AG10803 (cell line): ENCODE results near the gene UBR2.

Experiments
- DNase-seq: peaks from one replicate; pipeline ENCODE4 v3.0.0; 2010; ENCODE audit warnings: low read depth
- H3K4me3 ChIP-seq: 2 replicates; pipeline ENCODE4 v1.5.1; 2011; ENCODE audit warnings: mild to moderate bottlenecking, low read length, control low read depth
- TF ChIP-seq, protein P1 (sequence below): conservative IDR thresholded peaks from 2 replicates; pipeline ENCODE4 v1.5.1; 2011; ENCODE audit warnings: mild to moderate bottlenecking, low read length, control low read depth, inconsistent platforms

Gene UBR2

DNA sequence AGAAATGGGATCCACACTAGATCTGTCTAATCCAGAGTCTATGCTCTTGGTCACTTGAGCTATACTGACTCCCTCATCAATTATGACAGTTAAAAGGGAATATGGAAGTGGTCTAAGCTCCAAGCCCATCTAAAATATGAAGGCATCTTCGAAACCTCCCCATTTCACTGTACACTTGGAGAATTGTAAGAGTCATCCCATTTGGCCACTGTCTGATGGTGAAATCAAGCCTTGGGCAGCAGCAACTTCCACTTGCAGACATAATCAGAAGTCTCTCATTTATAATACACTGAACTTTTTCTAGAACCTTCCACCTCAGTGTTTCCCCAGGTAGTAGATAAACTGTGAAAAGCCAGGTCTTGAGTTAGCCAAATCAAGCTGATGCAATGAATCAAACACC lies 26.3 kb upstream of the UBR2 start:
- H3K4me3 ChIP-seq, result no peak overlapping the region
- DNase-seq, result no peak
- TF ChIP-seq, protein P1, sequence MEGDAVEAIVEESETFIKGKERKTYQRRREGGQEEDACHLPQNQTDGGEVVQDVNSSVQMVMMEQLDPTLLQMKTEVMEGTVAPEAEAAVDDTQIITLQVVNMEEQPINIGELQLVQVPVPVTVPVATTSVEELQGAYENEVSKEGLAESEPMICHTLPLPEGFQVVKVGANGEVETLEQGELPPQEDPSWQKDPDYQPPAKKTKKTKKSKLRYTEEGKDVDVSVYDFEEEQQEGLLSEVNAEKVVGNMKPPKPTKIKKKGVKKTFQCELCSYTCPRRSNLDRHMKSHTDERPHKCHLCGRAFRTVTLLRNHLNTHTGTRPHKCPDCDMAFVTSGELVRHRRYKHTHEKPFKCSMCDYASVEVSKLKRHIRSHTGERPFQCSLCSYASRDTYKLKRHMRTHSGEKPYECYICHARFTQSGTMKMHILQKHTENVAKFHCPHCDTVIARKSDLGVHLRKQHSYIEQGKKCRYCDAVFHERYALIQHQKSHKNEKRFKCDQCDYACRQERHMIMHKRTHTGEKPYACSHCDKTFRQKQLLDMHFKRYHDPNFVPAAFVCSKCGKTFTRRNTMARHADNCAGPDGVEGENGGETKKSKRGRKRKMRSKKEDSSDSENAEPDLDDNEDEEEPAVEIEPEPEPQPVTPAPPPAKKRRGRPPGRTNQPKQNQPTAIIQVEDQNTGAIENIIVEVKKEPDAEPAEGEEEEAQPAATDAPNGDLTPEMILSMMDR, result no peak

DNA sequence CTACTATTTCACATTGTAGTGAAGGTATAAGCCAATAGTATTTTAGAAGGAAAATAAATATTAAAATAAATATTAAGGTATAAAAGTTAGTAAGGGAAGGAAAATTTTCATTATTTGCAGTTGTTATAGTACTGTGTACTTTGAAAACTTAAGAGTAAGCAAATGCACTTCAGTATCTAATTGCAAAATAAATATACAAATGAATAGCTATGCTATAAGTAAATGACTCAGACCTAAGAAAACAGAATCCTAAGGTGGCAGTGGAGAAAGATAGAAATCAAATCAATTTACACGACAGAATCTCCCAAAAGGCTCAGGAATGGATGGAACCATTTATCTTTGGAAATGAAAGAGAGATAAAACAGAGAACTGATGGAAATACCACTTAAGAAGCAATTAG lies 24.7 kb upstream of the UBR2 start:
- TF ChIP-seq, protein P1, result no peak
- H3K4me3 ChIP-seq, result no peak overlapping the region
- DNase-seq, result no peak

DNA sequence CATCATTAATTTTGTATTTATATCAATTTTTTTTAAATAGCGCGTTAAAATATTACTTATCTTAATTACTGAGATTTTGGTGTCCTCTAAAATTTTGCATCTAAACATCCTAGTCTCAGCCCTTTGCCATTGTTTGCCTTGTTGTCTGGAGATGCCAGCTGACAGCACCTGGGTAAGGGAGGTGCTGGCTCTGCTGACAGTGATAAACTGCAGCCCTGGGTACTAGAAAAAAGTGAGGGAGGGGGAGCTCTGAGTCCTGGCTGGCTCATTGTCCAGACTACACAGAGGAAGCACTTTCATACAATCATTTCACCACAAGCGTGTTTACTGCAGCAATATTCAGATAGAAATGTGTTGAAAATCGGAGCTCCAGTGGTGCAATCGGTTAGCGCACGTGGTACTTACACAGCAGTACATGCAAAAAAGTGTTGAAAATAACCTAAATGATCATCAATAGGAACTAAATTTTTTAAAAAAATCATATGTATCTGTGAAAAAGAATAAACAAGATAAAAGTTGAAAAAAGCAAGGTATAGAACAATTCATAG lies 18.5 kb upstream of the UBR2 start:
- no peak for DNase-seq
- TF ChIP-seq, protein P1, result no peak

DNA sequence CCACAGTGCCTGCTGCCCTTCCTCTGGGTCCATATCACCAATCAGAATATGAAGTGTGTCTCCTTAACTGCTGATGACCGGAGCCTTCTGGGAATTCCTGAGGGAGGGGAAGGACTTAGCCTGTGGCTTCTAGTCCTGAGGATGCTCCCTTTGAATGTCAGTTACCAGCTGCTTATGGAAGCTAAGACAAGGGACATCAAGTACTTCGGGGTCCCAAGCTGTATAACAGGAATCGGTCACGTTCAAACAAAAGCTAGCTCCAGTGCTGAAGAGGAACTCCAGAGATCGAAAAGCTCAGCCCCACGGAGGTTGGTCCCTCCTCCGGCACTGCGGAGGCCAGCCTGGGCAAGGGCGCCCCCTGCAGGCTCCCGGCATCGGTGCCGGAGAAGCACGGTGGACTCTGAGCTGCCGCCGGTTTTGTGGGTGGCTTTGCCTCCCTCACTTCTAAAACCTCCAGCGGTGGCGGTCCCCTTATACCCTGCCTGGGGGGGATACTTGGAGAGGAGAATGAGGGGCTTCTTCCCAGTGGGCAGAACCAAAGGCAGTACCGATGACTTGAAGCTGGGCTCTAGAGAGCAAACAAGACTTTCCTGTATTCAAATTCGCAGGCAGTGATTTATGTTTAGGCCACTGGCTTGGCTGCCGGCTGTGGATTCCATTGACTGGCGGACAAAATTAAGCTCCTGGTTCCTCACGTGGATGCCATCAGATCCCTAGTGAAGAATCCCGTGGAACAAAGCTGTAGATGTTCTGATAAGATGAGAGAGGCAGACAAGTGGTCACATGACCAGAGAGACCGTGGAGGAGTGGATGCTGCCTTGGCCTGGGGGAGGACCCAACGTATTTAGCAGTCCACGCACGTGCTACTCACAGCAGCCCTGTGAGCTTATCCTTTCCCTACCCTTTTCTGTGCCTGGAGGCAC lies 16.2 kb upstream of the UBR2 start:
- TF ChIP-seq, protein P1, result peak; percentile 93

More for the DNA sequence above, 18.5 kb upstream of the UBR2 start:
- no peak overlapping the region for H3K4me3 ChIP-seq

DNA sequence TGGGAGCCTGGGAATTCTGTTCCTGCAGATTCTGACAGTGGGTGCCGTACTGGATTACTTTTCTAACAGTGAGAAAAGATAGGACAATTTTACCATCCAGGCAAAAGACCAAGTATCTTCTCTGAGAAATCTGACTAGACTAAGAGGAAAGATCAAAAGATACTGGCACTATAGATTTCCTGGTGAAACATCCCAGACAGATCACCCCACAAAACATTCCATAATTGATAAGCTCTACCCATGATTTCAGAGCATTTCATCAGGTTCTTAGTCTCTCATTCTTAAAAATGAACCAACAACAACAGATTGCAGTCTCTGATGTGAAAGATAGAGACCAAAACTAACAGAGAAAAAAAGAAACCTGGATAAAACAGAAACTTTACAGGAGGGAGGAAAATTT lies 13.6 kb upstream of the UBR2 start:
- DNase-seq, result peak; percentile 36
- TF ChIP-seq, protein P1, result no peak
- no peak overlapping the region for H3K4me3 ChIP-seq

More for the DNA sequence above, 16.2 kb upstream of the UBR2 start:
- peak; percentile 66 for DNase-seq
- H3K4me3 ChIP-seq, result peak overlapping the region; percentile 77

DNA sequence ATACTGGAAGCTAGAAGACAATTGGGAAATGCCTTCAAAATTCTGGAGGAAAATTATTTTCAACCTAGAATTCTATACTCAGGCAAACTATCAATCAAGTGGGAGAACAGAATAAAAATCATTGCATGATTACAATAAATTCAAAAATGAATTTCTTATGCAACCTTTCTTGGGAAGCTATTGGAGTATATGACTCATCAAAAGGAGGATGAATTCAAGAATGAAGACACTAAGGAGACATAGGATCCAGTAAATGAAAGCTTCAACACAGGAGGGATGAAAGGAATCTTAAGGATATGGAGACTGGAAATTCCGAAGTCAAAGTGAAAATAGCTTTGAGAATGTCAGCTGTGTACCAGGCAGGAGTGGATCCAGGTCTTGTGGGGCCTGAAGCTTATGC lies 12.6 kb upstream of the UBR2 start:
- TF ChIP-seq, protein P1, result no peak
- no peak overlapping the region for H3K4me3 ChIP-seq
- peak; percentile 51 for DNase-seq

DNA sequence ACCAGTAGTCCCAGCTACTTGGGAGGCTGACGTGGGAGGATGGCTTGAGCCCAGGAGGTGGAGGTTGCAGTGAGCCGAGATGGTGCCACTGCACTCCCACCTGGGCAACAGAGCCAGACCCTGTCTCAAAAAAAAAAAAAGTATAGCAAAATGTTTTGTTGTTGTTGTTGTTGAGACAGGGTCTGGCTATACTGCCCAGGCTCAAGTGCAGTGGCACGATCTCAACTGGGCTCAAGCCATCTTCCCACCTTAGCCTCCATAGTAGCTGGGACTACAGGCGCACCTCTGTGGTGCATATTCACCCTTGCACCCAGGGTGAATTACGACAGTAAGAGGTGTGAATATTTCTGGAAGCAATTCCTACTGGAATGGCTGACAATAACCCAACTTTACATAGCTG lies 11.4 kb upstream of the UBR2 start:
- no peak overlapping the region for H3K4me3 ChIP-seq
- no peak for DNase-seq
- TF ChIP-seq, protein P1, result no peak
